Hypothalamus (tissue), 51 donors: ENCODE data around the gene PIH1D2.
"Not testable (repeated sequence)": the region's sequence is repeated elsewhere in the genome, so short reads cannot be mapped to it uniquely, and the experiment has no call there.

Source experiments
- DNase-seq, 51 donors: peaks; one replicate each; lab custom pipeline; 2025; lab: John Stamatoyannopoulos, UW

Gene PIH1D2, protein sequence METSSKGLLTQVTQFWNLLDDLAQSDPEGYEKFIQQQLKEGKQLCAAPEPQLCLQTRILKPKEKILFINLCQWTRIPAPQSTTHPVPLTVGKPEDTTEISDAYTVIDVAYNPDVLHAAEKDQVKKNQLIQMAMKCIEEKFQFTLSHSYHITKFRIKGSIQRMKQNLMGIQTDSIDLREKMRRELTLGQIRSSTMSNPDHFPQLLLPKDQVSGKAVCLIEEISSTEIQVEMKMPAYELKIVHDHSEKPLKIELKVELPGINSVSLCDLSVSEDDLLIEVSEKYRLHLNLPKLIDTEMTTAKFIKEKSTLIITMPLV

DNA sequence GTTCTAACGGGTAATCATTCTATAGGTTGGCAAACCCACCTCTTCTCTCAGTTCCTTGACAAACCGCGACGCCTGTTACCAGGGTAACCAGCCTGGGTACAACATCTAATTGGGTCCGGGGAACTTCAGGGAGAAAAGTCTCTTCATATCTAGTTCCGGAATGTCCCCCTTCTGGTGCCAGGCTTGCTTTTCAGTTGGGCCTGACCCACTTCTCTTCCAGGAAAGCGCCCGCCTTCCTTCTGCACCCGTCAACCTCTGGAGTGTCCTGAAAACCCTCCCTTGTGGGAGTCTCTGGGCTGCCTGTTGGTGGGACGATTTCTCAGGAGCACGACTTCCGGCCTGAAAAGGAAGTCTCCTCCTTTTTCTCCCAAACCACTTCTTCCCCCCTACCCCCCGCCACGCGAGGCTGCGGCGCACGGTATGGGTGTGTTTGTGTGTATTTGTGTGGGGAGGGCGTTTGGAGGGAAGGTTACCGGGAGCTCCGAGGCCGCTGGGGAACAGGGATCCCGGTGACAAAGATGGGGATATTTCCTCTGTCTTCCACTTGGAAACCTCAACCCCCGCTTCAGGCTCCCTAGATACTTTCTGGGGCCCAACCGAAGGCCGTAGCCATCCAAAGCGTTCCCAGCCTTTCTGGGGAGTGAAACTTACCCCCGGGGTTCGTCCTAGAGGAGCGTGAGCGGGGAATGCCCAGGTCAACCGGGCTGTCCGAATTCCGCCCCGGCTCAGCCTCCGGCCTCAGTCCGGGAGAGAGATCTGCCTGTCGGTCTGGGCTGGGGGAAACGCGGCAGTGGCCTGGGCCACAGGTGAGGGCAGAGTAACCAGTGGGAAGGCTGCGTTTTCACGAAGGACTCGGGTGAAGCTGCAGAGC lies at the start of gene PIH1D2, which contains the start of gene NKAPD1:
PIH1D2 (minus strand) TSS at position 77 of the 871 bp plus-strand sequence. CDS start 843 bp downstream, outside the sequence.
NKAPD1 (plus strand) TSS at position 359 of the 871 bp plus-strand sequence. CDS start 1,276 bp downstream, outside the sequence.
- peak; percentile 27 to 97 (median 69) for DNase-seq

GRCh38 chr11:112123129-112123528 lies 49.3 kb upstream of the PIH1D2 start:
- DNase-seq, result no peak

- no peak for DNase-seq
These were observed 48.3 kb upstream of the PIH1D2 start for GRCh38 chr11:112121981-112122615.

DNA sequence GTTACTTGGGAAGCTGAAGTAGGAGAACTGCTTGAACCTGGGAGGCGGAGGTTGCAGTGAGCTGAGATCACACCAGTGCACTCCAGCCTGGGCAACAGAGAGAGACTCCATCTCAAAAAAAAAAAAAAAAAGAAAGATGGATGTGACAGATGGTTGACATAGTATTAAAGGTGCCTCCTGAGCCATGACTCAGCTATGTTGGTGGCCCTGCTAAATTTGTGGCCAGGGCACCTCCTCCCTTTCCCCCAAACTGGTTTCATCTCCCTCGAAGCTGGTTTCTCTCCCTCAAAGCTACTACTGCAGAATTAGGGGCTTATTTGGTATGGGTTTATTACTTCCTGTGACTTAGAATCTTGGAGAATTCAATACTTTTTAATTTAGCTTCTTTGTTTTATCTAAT lies 44.4 kb upstream of the PIH1D2 start:
- no peak for DNase-seq

GRCh38 chr11:112115386-112115785 lies 41.6 kb upstream of the PIH1D2 start:
- no peak for DNase-seq

DNA sequence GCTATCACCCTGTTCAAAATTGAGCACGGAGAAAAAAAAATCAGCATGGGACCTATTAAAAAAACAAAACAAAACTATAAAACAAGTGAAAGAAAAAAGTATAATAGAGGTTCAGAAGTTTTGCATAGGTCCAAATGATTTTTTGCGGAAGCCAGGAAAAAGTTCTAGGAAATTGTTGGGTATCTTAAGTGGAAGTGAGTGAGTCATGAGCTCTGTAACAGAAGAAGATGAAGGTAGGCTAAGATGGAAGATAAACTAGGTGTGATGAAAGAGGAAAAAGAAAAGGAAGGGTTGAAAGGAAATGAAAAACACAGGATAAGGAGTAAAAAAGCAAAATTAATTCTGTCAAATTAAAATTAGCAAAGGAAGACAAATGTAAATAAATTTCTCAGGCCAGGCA lies 40.6 kb upstream of the PIH1D2 start:
- DNase-seq, result no peak

GRCh38 chr11:112113539-112114457 lies 40.0 kb upstream of the PIH1D2 start:
- DNase-seq, result peak in 3 of 51 donors; percentile 1 to 22 (median 19)

- no peak for DNase-seq
These were observed 32.3 kb upstream of the PIH1D2 start for GRCh38 chr11:112106070-112106469.

DNA sequence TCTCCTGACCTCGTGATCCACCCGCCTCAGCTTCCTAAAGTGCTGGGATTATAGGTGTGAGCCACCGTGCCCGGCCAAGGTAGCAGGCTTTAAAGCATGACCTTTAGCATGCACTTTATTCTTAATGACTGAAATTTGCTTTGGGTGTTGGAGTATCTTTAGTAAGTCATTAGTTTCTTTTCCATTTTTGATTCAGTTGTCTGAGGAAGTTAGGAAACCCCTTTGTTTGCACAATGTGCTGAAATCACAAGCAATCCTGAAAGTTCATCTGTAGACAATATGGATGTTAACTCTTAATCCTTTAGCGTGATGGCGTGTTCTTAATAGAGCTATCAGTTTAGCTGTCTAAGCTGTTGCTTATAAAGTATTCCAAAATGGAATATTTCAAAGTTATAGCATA lies 29.6 kb upstream of the PIH1D2 start:
- DNase-seq, result no peak

- no peak for DNase-seq
These were observed 26.6 kb upstream of the PIH1D2 start for GRCh38 chr11:112100462-112100861.

GRCh38 chr11:112097734-112098528 lies 24.1 kb upstream of the PIH1D2 start:
- DNase-seq, result no peak

DNA sequence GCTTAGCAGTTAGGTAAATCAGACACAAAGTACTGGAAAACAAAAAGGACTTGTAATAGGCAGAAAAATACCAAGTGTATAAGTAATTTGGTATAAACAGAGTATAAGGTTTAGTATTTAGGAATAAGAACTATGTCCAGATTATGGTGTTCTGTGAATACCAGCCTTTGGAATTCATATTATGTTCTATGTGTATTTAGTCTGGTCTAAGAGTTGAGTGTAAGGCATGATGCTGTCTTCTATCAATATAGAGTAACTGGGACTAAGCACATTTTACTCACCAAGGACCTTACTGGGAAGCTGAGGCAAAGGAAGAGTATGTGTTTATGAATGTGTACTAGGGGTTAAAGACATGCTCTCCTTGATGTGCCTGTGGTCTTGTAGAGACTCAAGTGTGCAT lies 22.4 kb upstream of the PIH1D2 start:
- DNase-seq, result no peak

GRCh38 chr11:112095302-112095701 lies 21.5 kb upstream of the PIH1D2 start:
- DNase-seq, result not testable (repeated sequence)

DNA sequence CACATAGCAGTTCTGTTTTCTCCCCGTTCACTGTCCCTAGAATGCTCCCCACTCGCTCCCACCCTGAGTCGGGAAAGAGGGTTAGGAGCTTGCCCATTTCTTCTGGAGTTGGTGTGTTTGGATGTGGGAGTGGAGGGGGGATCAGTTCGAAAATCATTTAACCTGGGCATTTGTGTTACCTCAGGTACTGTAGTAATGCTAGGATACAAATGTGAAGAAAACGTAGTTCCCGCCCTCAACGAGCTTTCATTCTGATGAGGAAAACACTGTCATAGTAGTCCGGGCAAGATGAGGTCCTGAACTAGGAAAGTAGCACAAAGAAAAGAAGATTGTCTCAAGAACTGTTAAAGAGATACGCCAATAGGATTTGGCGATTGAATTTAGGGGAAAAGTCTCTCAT lies 13.4 kb upstream of the PIH1D2 start:
- DNase-seq, result peak in 1 of 51 donors; percentile 18

DNA sequence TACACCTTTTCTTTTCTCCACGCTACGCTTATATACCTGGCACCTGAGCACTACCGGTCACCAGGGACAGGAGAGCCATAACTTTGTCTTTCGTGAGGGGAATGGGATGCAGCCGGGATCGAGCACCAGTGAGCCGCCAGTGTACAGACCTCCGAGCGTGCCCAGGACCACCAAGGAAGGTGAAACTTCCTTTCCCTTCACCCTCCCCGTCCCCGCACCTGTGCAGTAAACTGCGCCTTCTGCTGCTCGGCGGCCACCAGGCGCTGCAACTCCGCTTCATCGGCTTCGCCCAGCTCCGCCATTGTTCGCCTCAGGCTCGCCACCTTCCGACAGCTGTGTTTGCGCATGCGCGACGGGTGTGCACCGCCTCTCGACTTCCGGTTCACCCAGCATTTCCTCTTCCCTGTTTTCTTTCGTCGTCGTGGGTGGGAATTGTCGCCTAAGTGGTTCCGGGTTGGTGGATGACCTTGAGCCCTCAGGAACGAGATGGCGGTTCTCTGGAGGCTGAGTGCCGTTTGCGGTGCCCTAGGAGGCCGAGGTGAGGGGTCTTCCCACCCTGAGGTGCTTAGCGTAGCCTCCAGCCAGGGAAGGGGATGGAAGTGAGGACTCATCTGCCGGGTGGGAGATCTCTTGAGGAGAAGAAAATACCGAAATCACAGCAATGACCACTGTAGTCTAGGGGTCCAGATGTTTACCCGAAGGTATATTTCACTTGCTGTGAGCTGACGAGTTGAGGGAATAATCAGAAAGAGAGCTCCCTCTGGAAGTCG lies 12.8 kb upstream of the PIH1D2 start, which contains the start of the genes SDHD and TIMM8B:
SDHD (plus strand) TSS at position 452 of the 770 bp plus-strand sequence; CDS start at position 487, 35 bp downstream.
TIMM8B (minus strand) TSS at position 335 of the 770 bp plus-strand sequence; CDS start at position 302, 33 bp downstream.
- DNase-seq, result peak; percentile 69 to 98 (median 91)

DNA sequence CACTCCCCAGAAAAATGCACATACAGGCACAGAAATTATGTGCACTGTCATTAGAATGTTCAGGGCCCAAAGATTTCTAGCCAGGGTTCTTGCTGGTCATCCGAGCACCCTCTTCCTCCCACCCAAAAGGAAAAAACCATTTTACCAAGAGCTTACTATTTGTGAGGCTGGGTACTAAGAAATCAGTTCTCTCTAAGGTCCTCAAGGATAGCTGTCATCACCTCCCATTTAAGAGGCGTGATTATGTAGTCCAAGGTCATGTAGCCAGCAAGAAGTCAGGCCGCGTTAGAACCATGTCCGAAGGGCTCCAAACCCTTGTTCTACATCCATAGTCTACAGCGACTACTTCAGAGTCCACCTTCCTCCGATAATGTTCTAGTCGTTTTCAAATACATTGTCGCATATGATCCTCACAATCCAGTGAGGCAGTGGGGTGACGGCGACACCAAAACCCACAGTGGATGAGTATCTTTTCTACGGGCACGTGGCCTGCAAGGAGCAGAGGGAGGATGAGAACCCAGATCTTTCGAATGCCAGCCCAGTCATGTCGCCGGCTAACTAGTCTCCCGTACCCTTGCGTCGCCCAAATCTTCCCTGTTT lies 12.1 kb upstream of the PIH1D2 start:
- DNase-seq, result peak in 10 of 51 donors; percentile 7 to 69 (median 35)

GRCh38 chr11:112082729-112083128 lies 8.9 kb upstream of the PIH1D2 start:
- DNase-seq, result no peak

- DNase-seq, result no peak
These were observed 10.9 kb downstream of the PIH1D2 start for GRCh38 chr11:112062923-112063322.
